ENCODE data around the gene STRADA.
"Not testable (repeated sequence)": the region's sequence is repeated elsewhere in the genome, so short reads cannot be mapped to it uniquely, and the experiment has no call there.

The STRADA gene

DNA sequence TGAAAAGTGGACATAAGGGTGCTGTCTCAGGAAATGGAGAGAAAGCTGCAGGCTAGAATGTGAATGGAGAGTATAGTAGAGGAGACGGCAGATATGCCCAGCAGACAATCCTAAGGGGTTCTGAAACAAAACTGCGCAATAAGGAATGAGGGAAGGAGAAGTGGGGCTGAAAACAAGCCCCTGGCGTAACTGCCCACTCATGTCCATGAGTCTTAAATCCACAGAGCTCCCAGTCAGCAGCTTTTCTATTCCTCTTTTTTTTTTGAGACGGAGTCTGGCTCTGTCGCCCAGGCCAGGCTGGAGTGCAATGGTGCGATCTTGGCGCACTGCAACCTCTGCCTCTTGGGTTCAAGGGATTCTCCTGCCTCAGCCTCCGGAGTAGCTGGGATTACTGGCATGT, 5.9 kb downstream of the STRADA start:
- TF ChIP-seq, protein P1, sequence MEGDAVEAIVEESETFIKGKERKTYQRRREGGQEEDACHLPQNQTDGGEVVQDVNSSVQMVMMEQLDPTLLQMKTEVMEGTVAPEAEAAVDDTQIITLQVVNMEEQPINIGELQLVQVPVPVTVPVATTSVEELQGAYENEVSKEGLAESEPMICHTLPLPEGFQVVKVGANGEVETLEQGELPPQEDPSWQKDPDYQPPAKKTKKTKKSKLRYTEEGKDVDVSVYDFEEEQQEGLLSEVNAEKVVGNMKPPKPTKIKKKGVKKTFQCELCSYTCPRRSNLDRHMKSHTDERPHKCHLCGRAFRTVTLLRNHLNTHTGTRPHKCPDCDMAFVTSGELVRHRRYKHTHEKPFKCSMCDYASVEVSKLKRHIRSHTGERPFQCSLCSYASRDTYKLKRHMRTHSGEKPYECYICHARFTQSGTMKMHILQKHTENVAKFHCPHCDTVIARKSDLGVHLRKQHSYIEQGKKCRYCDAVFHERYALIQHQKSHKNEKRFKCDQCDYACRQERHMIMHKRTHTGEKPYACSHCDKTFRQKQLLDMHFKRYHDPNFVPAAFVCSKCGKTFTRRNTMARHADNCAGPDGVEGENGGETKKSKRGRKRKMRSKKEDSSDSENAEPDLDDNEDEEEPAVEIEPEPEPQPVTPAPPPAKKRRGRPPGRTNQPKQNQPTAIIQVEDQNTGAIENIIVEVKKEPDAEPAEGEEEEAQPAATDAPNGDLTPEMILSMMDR (IDR thresholded peaks at IDR 0.05; ENCODE audit: control insufficient read depth, insufficient read depth, low read depth, low read length, missing control alignments) = no peak
- no peak for DNase-seq (ENCODE audit: low read depth)
- no peak overlapping the region for H3K4me3 ChIP-seq (ENCODE audit: control insufficient read depth, low read depth, low read length)

DNA sequence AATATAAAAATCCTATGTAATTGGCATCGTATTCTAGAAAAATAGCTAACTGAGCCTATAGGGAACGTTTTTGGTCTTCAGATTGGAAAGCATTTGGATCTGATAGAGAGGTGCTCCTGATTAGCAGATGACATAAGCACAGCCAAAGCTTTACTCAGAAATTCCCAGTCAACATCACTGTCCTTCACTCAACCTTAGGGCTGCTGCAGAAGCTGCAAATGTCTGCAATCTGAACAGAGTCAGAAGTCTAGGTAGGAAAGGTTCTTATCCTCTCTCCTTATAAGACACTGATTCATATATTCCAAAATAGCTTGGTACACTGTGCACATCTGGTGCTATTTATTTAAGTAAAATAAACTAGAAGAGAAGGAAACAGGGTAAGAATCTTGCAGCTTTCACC, 19.2 kb downstream of the STRADA start:
- no peak for DNase-seq (ENCODE audit: low read depth)
- no peak overlapping the region for H3K4me3 ChIP-seq (ENCODE audit: control insufficient read depth, low read depth, low read length)
- TF ChIP-seq, protein P1 (IDR thresholded peaks at IDR 0.05; ENCODE audit: control insufficient read depth, insufficient read depth, low read depth, low read length, missing control alignments) = no peak

DNA sequence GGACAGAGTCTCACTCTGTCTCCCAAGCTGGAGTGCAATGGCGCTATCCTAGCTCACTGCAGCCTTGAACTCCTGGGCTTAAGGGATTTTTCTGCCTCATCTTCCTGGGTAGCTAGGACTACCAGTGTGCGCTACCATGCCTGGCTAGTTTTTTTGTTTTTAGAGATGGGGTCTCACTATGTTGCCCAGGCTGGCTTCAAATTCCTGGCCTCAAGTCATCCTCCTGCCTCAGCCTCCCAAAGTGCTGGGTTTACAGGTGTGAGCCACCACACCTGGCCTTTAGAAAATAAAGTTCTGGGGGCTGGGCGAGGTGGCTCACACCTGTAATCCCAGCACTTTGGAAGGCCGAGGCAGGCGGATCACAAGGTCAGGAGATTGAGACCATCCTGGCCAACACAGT, 21.4 kb downstream of the STRADA start:
- H3K4me3 ChIP-seq (ENCODE audit: control insufficient read depth, low read depth, low read length); DNase-seq (ENCODE audit: low read depth): not testable (repeated sequence)

DNA sequence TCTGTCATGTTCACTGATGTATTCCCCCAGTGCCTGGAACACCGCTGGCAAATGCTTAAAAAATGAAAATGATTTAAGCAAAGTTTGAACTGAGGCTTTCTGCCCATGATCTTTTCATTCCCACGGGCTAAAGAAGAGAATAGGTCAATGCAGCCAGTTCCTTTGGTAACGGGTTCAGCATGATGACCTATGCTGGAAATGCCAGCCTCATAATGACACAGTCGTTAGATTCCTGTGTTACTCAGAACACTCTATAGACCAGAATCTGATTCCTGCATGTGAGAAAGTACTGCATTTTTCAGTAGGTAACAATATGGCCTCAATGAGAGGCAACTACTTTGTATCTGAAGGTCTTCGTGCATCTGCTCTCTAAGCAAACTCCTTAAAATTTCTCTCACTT, 22.6 kb downstream of the STRADA start:
- DNase-seq (ENCODE audit: low read depth) = no peak
- H3K4me3 ChIP-seq (ENCODE audit: control insufficient read depth, low read depth, low read length) = no peak overlapping the region
- TF ChIP-seq, protein P1 (IDR thresholded peaks at IDR 0.05; ENCODE audit: control insufficient read depth, insufficient read depth, low read depth, low read length, missing control alignments) = no peak

DNA sequence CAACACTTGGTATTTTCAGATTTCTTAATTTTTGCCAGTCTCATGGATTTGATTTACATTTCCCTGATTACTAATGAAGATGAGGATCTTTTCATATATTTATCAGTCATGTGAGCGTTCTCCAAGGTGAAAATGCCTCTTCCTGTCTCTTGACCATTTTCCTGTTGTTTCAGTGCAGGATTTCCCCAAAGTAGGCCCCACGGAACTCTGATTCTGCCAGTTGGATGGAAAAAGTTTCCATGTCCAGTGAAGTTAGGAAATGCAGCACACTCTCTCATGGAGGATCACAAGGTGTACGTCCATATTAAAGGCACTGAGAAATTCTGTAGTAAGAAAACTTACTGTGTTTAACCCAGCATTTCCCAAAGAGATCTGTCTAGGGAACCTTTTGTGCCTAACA, 25.2 kb downstream of the STRADA start:
- no peak for DNase-seq (ENCODE audit: low read depth)
- TF ChIP-seq, protein P1 (IDR thresholded peaks at IDR 0.05; ENCODE audit: control insufficient read depth, insufficient read depth, low read depth, low read length, missing control alignments) = no peak

DNA sequence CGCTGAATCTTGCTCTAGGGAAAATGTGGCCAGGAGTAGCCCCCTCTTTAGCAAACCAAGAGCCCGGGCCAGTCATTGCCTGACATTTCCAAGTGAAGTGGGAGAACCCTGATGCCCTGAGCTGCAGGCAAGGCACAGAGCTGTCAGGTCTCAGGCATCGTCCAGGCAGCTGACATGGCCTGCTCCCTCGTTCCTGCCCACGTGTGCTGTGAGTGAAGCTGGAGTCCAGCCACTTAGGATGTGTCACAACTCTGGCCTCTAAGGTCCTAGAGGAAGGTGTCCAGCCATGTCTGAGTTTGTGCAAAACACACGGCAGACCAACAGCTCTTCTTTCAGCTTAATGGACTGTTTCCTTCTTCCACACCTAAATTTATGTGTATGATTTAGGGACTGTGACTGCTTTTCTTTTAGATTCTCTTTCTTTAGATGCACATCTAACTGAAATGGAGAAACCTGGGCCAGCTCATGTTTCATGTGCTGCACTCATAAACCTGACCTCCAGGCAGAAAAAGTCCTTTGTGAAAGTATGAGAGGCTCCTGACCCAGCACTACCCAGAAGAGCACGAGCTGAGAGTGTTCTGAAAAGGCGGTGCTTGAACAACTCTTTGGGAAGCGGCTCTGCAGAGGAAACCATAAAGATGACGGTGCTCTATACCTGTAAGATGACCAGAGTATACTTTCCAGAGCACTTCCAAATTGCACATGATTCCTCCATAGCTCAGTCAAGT, 26.9 kb downstream of the STRADA start:
- no peak overlapping the region for H3K4me3 ChIP-seq (ENCODE audit: control insufficient read depth, low read depth, low read length)
- TF ChIP-seq, protein P1 (IDR thresholded peaks at IDR 0.05; ENCODE audit: control insufficient read depth, insufficient read depth, low read depth, low read length, missing control alignments) = no peak
- no peak for DNase-seq (ENCODE audit: low read depth)

More for the DNA sequence above, 25.2 kb downstream of the STRADA start:
- no peak overlapping the region for H3K4me3 ChIP-seq (ENCODE audit: control insufficient read depth, low read depth, low read length)

DNA sequence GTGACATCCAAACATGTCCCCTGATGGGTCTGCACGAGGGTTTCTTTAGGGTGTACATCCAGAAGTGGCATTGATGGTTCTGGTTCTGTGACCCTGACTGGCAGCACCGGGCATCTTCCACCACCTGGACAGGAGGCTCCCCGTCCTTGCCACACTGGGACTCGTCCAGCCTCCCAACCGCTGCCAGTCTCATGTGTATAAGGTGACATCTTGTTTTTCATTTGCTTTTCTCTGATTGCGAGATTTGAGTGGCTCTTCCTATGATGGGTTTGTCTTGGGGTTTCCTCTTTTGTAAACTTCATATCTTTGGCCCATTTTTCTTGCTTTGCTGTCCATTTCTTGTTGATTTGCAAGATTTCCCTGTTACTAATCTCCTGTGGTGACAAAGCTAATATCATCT, 32.5 kb downstream of the STRADA start:
- TF ChIP-seq, protein P1 (IDR thresholded peaks at IDR 0.05; ENCODE audit: control insufficient read depth, insufficient read depth, low read depth, low read length, missing control alignments) = no peak
- no peak overlapping the region for H3K4me3 ChIP-seq (ENCODE audit: control insufficient read depth, low read depth, low read length)
- DNase-seq (ENCODE audit: low read depth) = no peak
